Measurements from ENCODE around the gene EVL. TPM values are rescaled to one million over a fixed set of nuclear protein-coding genes. Genes with fewer than 3 reads are reported as not detected.

EVL gene
- total RNA-seq, 2 donors from 2014 or later: 109 to 232 TPM

GRCh38 chr14:100118396-100119011, 53.3 kb downstream of the EVL start:
- H3K36me3 Mint-ChIP-seq: peaks cover 5% of the 10 kb centered on the region
- no peaks in the 10 kb centered on the region for H3K9me3 Mint-ChIP-seq
- peaks cover 19 to 34% of the 10 kb centered on the region in 2 donors for H3K4me1 Mint-ChIP-seq (ENCODE audit: low read depth in 2 of 2)
- H3K27me3 Mint-ChIP-seq: no peaks in the 10 kb centered on the region
- no peak for DNase-seq (ENCODE audit: low spot score)
- H3K4me3 Mint-ChIP-seq: no peak overlapping the region
- ATAC-seq: no peak
- peak overlapping the region; percentile 58 to 89 for H3K27ac Mint-ChIP-seq

GRCh38 chr14:100119251-100119650, 54.0 kb downstream of the EVL start:
- peaks cover 5% of the 10 kb centered on the region for H3K36me3 Mint-ChIP-seq
- H3K27me3 Mint-ChIP-seq: no peaks in the 10 kb centered on the region
- H3K27ac Mint-ChIP-seq: peak overlapping the region; percentile 58 to 89

GRCh38 chr14:100120522-100121269, 55.5 kb downstream of the EVL start:
- peak overlapping the region; percentile 58 to 89 for H3K27ac Mint-ChIP-seq
- no peaks in the 10 kb centered on the region for H3K27me3 Mint-ChIP-seq
- DNase-seq (ENCODE audit: low spot score) (no peak), ATAC-seq (no peak)
- peaks cover 21 to 33% of the 10 kb centered on the region in 2 donors for H3K4me1 Mint-ChIP-seq (ENCODE audit: low read depth in 2 of 2)
- peaks cover 5% of the 10 kb centered on the region for H3K36me3 Mint-ChIP-seq
- H3K9me3 Mint-ChIP-seq: no peaks in the 10 kb centered on the region
- no peak overlapping the region for H3K4me3 Mint-ChIP-seq

More at GRCh38 chr14:100119251-100119650, 54.0 kb downstream of the EVL start:
- Mint-ChIP-seq H3K4me3 (no peak overlapping the region), H3K9me3 (no peaks in the 10 kb centered on the region), H3K4me1 (ENCODE audit: low read depth in 2 of 2) (peaks cover 15 to 30% of the 10 kb centered on the region in 2 donors)
- ATAC-seq (no peak), DNase-seq (ENCODE audit: low spot score) (no peak)

- DNase-seq (ENCODE audit: low spot score): no peak
- H3K4me1 Mint-ChIP-seq (ENCODE audit: low read depth in 2 of 2): peaks cover 21 to 29% of the 10 kb centered on the region in 2 donors
- H3K4me3 Mint-ChIP-seq: no peak overlapping the region
Measured at GRCh38 chr14:100121643-100122480, 56.6 kb downstream of the EVL start.

GRCh38 chr14:100122481-100123223, 57.4 kb downstream of the EVL start:
- DNase-seq (ENCODE audit: low spot score) (no peak), ATAC-seq (no peak)
- Mint-ChIP-seq H3K36me3 (peaks cover 5% of the 10 kb centered on the region), H3K9me3 (no peaks in the 10 kb centered on the region), H3K27me3 (no peaks in the 10 kb centered on the region), H3K27ac (peak overlapping the region; percentile 53 to 72), H3K4me1 (ENCODE audit: low read depth in 2 of 2) (peaks cover 18 to 30% of the 10 kb centered on the region in 2 donors), H3K4me3 (no peak overlapping the region)

More at GRCh38 chr14:100121643-100122480, 56.6 kb downstream of the EVL start:
- ATAC-seq: no peak
- Mint-ChIP-seq H3K36me3 (peaks cover 5% of the 10 kb centered on the region), H3K9me3 (no peaks in the 10 kb centered on the region), H3K27ac (no peak overlapping the region), H3K27me3 (no peaks in the 10 kb centered on the region)

- H3K27ac Mint-ChIP-seq: peak overlapping the region; percentile 53 to 72
- no peaks in the 10 kb centered on the region for H3K9me3 Mint-ChIP-seq
- ATAC-seq (no peak), DNase-seq (ENCODE audit: low spot score) (no peak)
- peaks cover 5% of the 10 kb centered on the region for H3K36me3 Mint-ChIP-seq
- peaks cover 12 to 24% of the 10 kb centered on the region in 2 donors for H3K4me1 Mint-ChIP-seq (ENCODE audit: low read depth in 2 of 2)
- H3K4me3 Mint-ChIP-seq: no peak overlapping the region
- no peaks in the 10 kb centered on the region for H3K27me3 Mint-ChIP-seq
Measured at GRCh38 chr14:100123618-100124017, 58.4 kb downstream of the EVL start.

GRCh38 chr14:100124551-100125088, 59.4 kb downstream of the EVL start:
- ATAC-seq: peak in 1 of 2 donors; percentile 9
- peak overlapping the region; percentile 61 to 69 for H3K27ac Mint-ChIP-seq
- no peaks in the 10 kb centered on the region for H3K9me3 Mint-ChIP-seq
- H3K4me1 Mint-ChIP-seq (ENCODE audit: low read depth in 2 of 2): peaks cover 12 to 19% of the 10 kb centered on the region in 2 donors
- H3K36me3 Mint-ChIP-seq: peaks cover 5% of the 10 kb centered on the region
- H3K4me3 Mint-ChIP-seq: no peak overlapping the region
- no peak for DNase-seq (ENCODE audit: low spot score)
- no peaks in the 10 kb centered on the region for H3K27me3 Mint-ChIP-seq

- H3K27ac Mint-ChIP-seq: no peak overlapping the region
- no peak overlapping the region for H3K4me3 Mint-ChIP-seq
- H3K9me3 Mint-ChIP-seq: no peaks in the 10 kb centered on the region
- peaks cover 5% of the 10 kb centered on the region for H3K36me3 Mint-ChIP-seq
- H3K4me1 Mint-ChIP-seq (ENCODE audit: low read depth in 2 of 2): peaks cover 6 to 17% of the 10 kb centered on the region in 2 donors
- H3K27me3 Mint-ChIP-seq: no peaks in the 10 kb centered on the region
- DNase-seq (ENCODE audit: low spot score) (no peak), ATAC-seq (no peak)
Measured at GRCh38 chr14:100126401-100126800, 61.2 kb downstream of the EVL start.

GRCh38 chr14:100127853-100128455, 62.7 kb downstream of the EVL start:
- no peak for DNase-seq (ENCODE audit: low spot score)
- no peaks in the 10 kb centered on the region for H3K9me3 Mint-ChIP-seq
- peak overlapping the region; percentile 33 to 41 for H3K27ac Mint-ChIP-seq
- peaks cover 3% of the 10 kb centered on the region for H3K36me3 Mint-ChIP-seq
- no peaks in the 10 kb centered on the region for H3K27me3 Mint-ChIP-seq
- H3K4me1 Mint-ChIP-seq (ENCODE audit: low read depth in 2 of 2): peaks cover 6 to 16% of the 10 kb centered on the region in 2 donors
- no peak overlapping the region for H3K4me3 Mint-ChIP-seq
- no peak for ATAC-seq

- DNase-seq (ENCODE audit: low spot score) (no peak), ATAC-seq (no peak)
- H3K4me3 Mint-ChIP-seq: no peak overlapping the region
- no peaks in the 10 kb centered on the region for H3K27me3 Mint-ChIP-seq
- no peaks in the 10 kb centered on the region for H3K9me3 Mint-ChIP-seq
- no peaks in the 10 kb centered on the region for H3K36me3 Mint-ChIP-seq
- H3K27ac Mint-ChIP-seq: no peak overlapping the region
- H3K4me1 Mint-ChIP-seq (ENCODE audit: low read depth in 2 of 2): peaks cover 6 to 13% of the 10 kb centered on the region in 2 donors
Measured at GRCh38 chr14:100128688-100129087, 63.5 kb downstream of the EVL start.

GRCh38 chr14:100129161-100129589, 64.0 kb downstream of the EVL start:
- ATAC-seq (no peak), DNase-seq (ENCODE audit: low spot score) (no peak)
- Mint-ChIP-seq H3K27ac (peak overlapping the region; percentile 10 to 37), H3K27me3 (no peaks in the 10 kb centered on the region), H3K36me3 (peaks cover 4% of the 10 kb centered on the region), H3K4me3 (no peak overlapping the region), H3K9me3 (no peaks in the 10 kb centered on the region), H3K4me1 (ENCODE audit: low read depth in 2 of 2) (peaks cover 6 to 16% of the 10 kb centered on the region in 2 donors)

GRCh38 chr14:100130521-100130920, 65.3 kb downstream of the EVL start:
- Mint-ChIP-seq H3K27me3 (no peaks in the 10 kb centered on the region), H3K27ac (peak overlapping the region; percentile 57 to 70), H3K36me3 (peaks cover 5% of the 10 kb centered on the region)

More at GRCh38 chr14:100130521-100130920, 65.3 kb downstream of the EVL start:
- Mint-ChIP-seq H3K4me3 (no peak overlapping the region), H3K9me3 (no peaks in the 10 kb centered on the region), H3K4me1 (ENCODE audit: low read depth in 2 of 2) (peaks cover 0 to 10% of the 10 kb centered on the region in 2 donors)
- ATAC-seq: no peak
- no peak for DNase-seq (ENCODE audit: low spot score)
